AG08396 (cell line): ENCODE data around the gene ADM5.

Experiments used
- DNase-seq: peaks from one replicate; pipeline ENCODE4 v3.0.0; 2012; ENCODE audit warnings: low spot score, mixed read lengths

ADM5 gene

GRCh38 chr19:49680421-49681351 lies 8.7 kb upstream of the ADM5 start:
- peak; percentile 95 for DNase-seq

GRCh38 chr19:49681830-49682229 lies 7.6 kb upstream of the ADM5 start:
- no peak for DNase-seq

- no peak for DNase-seq
Observed at GRCh38 chr19:49682274-49682673, 7.1 kb upstream of the ADM5 start.

- DNase-seq, result no peak
Observed at GRCh38 chr19:49683814-49684250, 5.6 kb upstream of the ADM5 start.

- peak; percentile 50 for DNase-seq
Observed at GRCh38 chr19:49684251-49684982, 5.0 kb upstream of the ADM5 start.

GRCh38 chr19:49684983-49685553 lies 4.3 kb upstream of the ADM5 start:
- no peak for DNase-seq

GRCh38 chr19:49685845-49686332 lies 3.5 kb upstream of the ADM5 start:
- no peak for DNase-seq

- DNase-seq, result no peak
Observed at GRCh38 chr19:49686503-49687088, 2.8 kb upstream of the ADM5 start.

- no peak for DNase-seq
Observed at GRCh38 chr19:49687150-49687549, 2.2 kb upstream of the ADM5 start.

GRCh38 chr19:49687566-49688316 lies 1.7 kb upstream of the ADM5 start:
- DNase-seq, result no peak

- DNase-seq, result no peak
Observed at GRCh38 chr19:49688531-49689132, 762 bp upstream of the ADM5 start.

GRCh38 chr19:49690079-49690655 lies 773 bp downstream of the ADM5 start:
- no peak for DNase-seq

- DNase-seq, result peak; percentile 96
Observed at GRCh38 chr19:49690656-49691242, 1.4 kb downstream of the ADM5 start, which contains the start of gene CPT1C. CPT1C (plus strand) TSS chr19:49691116; CDS start chr19:49692253, 1,137 bp downstream.

GRCh38 chr19:49691243-49692146 lies 2.1 kb downstream of the ADM5 start:
- DNase-seq, result peak; percentile 95

- DNase-seq, result no peak
Observed at GRCh38 chr19:49692147-49692506, 2.7 kb downstream of the ADM5 start.

GRCh38 chr19:49696115-49696514 lies 6.7 kb downstream of the ADM5 start:
- DNase-seq, result no peak

GRCh38 chr19:49696865-49697264 lies 7.5 kb downstream of the ADM5 start:
- DNase-seq, result no peak

GRCh38 chr19:49699364-49699763 lies 10.0 kb downstream of the ADM5 start:
- DNase-seq, result no peak

- no peak for DNase-seq
Observed at GRCh38 chr19:49700563-49700962, 11.2 kb downstream of the ADM5 start.
